ES-I3 (cell line): Measurements from ENCODE around the gene NOTUM.
A peak's percentile ranks its signal among the peaks of the same experiment; 100 is the strongest.

Source experiments
- H3K36me3 ChIP-seq: 2 replicates; pipeline ENCODE4 v1.6.1; 2013; ENCODE audit warnings: mild to moderate bottlenecking, low read length, control low read depth, moderate library complexity; ENCODE audit not compliant: insufficient read depth
- H3K4me1 ChIP-seq: 2 replicates; pipeline ENCODE4 v1.6.1; 2013; ENCODE audit warnings: mild to moderate bottlenecking, control low read depth, low read length; ENCODE audit not compliant: insufficient read depth
- H3K9ac ChIP-seq: 2 replicates; pipeline ENCODE4 v1.6.1; 2013; ENCODE audit warnings: low read depth, mild to moderate bottlenecking, low read length, moderate library complexity
- H3K9me3 ChIP-seq: 2 replicates; pipeline ENCODE4 v1.6.1; 2013; ENCODE audit warnings: mild to moderate bottlenecking, low read length, moderate library complexity; ENCODE audit not compliant: control insufficient read depth, insufficient read depth

The NOTUM gene

DNA sequence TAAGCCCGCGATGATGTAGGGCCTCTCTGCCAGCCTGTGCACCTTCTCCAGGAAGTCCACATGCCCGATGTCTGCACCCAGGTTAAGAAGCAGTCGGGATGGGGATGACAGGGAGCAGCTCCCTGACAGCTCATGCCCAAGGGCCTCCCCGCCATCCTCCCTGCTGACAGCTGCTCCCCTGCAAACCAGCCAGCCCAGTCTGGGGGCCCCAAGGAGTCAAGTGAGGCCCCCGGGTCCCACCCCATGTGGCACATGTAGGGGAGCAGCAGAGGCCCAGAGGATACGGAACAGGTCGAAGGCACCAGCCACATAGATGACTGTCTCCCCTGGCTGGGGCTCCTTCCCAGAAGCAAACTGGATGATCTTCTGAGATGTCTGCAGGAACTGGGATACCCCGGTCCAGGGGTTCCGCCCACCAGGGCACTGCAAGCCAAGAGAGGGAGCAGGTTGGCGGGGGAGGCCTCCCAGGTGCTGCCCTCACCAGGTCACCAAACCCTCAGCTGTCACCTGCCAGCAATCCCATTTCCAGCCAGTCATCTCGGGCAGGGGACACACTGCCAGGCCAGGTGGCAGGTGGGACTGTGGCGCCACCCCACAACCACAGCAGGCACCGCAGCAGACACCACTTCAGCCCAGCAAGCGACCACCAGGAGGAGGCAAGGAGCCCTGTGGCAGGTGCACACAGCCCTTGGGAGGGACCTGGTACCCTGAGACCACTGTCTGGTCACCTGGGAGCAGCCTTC lies 54.3 kb downstream of the NOTUM start:
- H3K9me3 ChIP-seq = no peaks in the 10 kb centered on the region
- peaks cover 4% of the 10 kb centered on the region; the same call in 1 of the 2 replicates for H3K4me1 ChIP-seq
- H3K36me3 ChIP-seq = no peaks in the 10 kb centered on the region
- no peak overlapping the region for H3K9ac ChIP-seq

DNA sequence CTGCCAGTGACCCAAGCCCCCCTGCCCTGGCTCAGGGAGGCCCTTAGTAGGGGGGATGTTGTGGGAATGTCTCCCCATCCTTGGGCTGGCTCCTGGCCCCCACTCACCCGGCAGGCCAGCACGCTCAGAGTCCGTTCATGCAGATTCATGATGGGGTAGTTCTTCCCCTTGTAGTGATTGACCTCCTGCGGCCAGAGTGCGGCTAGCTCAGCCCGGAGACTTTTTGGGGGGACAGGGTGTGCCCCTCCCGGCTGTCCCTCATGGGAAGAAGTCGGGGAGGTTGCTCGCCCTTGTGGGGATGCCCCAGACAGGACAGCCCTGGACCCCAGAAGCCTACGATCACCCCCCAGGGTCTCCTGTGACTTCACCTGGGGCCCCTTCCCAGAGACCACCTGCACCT lies 55.0 kb downstream of the NOTUM start:
- no peaks in the 10 kb centered on the region for H3K36me3 ChIP-seq

GRCh38 chr17:81905424-81905875 lies 55.5 kb downstream of the NOTUM start:
- Histone ChIP-seq H3K36me3 (no peaks in the 10 kb centered on the region), H3K9ac (no peak overlapping the region), H3K4me1 (peaks cover 4% of the 10 kb centered on the region; the same call in 1 of the 2 replicates), H3K9me3 (no peaks in the 10 kb centered on the region)

More for the DNA sequence above, 55.0 kb downstream of the NOTUM start:
- peaks cover 4% of the 10 kb centered on the region; the same call in 1 of the 2 replicates for H3K4me1 ChIP-seq
- H3K9ac ChIP-seq = no peak overlapping the region
- no peaks in the 10 kb centered on the region for H3K9me3 ChIP-seq

DNA sequence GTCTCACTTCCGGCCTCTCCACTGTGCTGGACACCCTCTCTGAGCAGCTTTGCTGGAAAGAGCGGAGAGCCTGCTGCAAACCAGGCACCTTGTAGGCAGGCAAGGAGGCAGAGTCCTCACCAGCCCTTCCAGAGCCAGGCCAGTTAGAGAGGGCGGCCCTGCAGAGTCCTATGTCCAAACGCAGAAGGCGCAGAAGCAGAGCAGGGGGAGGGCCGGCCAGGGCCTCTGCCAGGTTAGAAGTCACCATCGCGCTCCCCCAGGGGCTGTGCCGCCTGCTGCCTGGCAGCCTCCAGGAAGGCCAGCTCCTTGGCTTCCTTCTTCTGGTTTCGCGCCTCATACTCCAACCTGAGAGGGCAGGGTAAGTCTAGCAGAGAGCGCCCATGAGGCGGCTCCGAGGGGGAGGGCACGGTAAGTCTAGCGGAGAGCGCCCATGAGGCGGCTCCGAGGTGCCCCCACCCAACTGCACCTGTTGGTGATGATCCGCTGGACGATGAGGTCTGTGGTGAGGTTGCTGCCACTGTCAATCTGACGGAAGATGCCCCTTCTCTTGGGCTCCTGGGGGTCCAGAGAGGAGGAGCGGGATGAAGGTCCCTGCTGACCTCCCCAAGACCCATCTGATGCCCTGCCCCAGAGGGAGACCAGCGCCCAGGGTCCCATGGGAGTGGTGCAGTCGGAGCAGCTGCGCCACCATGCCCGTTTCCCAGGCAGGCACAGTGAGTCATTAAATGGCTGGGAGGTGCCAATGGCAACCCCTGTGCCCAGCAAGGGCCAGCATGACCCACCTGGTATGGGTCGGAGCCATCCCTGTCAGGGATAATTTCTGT lies 56.2 kb downstream of the NOTUM start:
- Histone ChIP-seq H3K4me1 (no peaks in the 10 kb centered on the region; the same call in 1 of the 2 replicates), H3K9ac (no peak overlapping the region), H3K9me3 (no peaks in the 10 kb centered on the region), H3K36me3 (no peaks in the 10 kb centered on the region)

- H3K4me1 ChIP-seq = no peaks in the 10 kb centered on the region; the same call in 1 of the 2 replicates
- H3K36me3 ChIP-seq = no peaks in the 10 kb centered on the region
- no peak overlapping the region for H3K9ac ChIP-seq
- no peaks in the 10 kb centered on the region for H3K9me3 ChIP-seq
Observed at GRCh38 chr17:81903896-81904599, 56.9 kb downstream of the NOTUM start.

DNA sequence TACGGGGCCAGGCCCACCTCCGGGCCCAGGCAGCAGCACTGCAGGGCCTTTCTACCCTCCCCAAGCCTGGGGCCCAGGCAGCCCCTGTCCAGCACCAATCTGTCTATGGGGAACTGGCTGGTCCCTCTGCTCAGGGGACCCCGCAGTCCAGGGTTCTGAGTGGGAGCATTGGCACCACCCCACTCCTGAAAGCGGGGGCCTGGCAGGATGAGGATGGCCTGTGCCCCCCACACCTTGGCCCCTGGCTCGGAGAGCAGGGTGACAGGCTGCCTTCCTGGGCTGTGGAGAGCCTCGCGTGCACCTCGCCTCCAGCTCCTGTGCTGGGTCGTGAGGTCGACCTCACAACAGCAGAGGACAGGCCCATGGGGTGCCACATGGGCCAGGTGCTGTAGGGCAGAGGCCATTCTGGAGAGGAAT lies 57.6 kb downstream of the NOTUM start:
- no peaks in the 10 kb centered on the region for H3K36me3 ChIP-seq

DNA sequence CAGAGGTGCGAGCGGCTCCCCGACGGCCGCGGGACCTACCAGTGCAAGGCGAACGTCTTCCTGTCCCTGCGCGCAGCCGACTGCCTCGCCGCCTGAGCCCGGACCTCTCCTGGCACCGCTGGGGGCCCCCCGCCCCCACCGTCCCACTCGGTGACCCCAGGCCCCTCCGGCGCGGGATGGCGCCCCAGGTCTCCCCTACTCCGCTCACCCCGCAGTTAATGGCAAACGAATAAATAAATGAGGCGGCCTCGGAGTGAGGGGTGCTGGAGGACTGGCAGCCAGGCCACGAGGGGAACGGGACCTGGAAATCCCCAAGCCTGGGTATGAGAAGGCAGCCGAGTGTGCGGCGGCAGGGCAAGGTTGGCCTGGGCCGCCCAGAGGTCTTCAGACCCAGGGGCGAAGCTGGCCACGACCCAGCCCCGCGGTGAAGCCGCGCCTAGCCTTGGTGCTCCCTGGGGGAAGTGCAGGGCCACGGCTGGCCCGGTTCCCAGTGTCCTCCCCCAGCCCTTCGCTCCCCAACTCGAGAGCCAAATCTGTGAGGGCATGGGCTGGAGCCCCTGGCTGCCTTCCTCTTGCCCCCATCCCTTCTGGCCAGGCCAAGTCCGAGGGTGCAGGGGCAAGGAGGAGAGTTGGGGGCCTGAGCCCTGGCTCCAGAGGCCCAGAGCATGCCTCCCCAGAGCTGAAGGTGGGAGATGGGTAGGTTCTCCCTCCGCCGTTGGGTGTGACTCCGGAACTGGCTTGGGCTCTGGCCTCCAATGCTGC lies 58.2 kb downstream of the NOTUM start:
- 0 out of 2 replicates have a peak, but pooled peaks cover 3% of the 10 kb centered on the region for H3K36me3 ChIP-seq
- no peaks in the 10 kb centered on the region for H3K9me3 ChIP-seq
- no peaks in the 10 kb centered on the region; the same call in 1 of the 2 replicates for H3K4me1 ChIP-seq
- peak overlapping the region; percentile 42; the same call in 1 of the 2 replicates for H3K9ac ChIP-seq

More for the DNA sequence above, 57.6 kb downstream of the NOTUM start:
- Histone ChIP-seq H3K9ac (no peak overlapping the region), H3K4me1 (no peaks in the 10 kb centered on the region; the same call in 1 of the 2 replicates), H3K9me3 (no peaks in the 10 kb centered on the region)
